PC-3 (cell line): Measurements from ENCODE around the gene EIPR1. TPM values are rescaled to one million over a fixed set of nuclear protein-coding genes. Genes with fewer than 3 reads are reported as not detected.

Experiments
- ATAC-seq: fragments of 200-7000 bp; cut with Tn5 transposase; 2 replicates; pipeline ENCODE4 v1.9.1; 2020; ENCODE audit warnings: mild to moderate bottlenecking, moderate library complexity
- BruUV-seq: library from RNA; stranded (reverse); fragments of 400-500 nt; replicated peaks from 2 replicates; lab custom pipeline; 2021; lab: Mats Ljungman, UMichigan
- CTCF ChIA-PET: fragments of 300-600 bp; sonication (Branson Sonifier 250); formaldehyde crosslinking; loops from one replicate; lab custom pipeline; 2022; ENCODE audit warnings: antibody characterized with exemption; lab: Charles Lee
- POLR2A ChIA-PET: fragments of 300-600 bp; sonication (Branson Sonifier 250); formaldehyde crosslinking; loops from one replicate; lab custom pipeline; 2022; ENCODE audit warnings: antibody characterized with exemption; ENCODE audit not compliant: unreplicated experiment; lab: Charles Lee
- DNase-seq: peaks from one replicate; pipeline ENCODE4 v3.0.0-alpha.2; 2015
- H2AFZ ChIP-seq: fragments of 300-600 bp; sonication (generic); 2 replicates; pipeline ENCODE4 v1.6.0; 2016; ENCODE audit warnings: antibody characterized with exemption, low read length
- H3F3A ChIP-seq: fragments of 300-600 bp; sonication (generic); one replicate; pipeline ENCODE4 v1.6.0; 2017; ENCODE audit warnings: antibody characterized with exemption, low read length, control low read depth, mild to moderate bottlenecking; ENCODE audit not compliant: unreplicated experiment
- H3K27ac ChIP-seq: fragments of 300-600 bp; sonication (generic); 2 replicates; pipeline ENCODE4 v1.5.1; 2016; ENCODE audit warnings: mild to moderate bottlenecking, low read length
- H3K27me3 ChIP-seq: fragments of 300-600 bp; sonication (generic); 2 replicates; pipeline ENCODE4 v1.6.1; 2016; ENCODE audit warnings: low read length, mixed read lengths
- H3K36me3 ChIP-seq: fragments of 300-600 bp; sonication (generic); 2 replicates; pipeline ENCODE4 v1.6.1; 2016; ENCODE audit warnings: low read depth, mixed run types, low read length, mixed read lengths
- H3K4me1 ChIP-seq: fragments of 300-600 bp; sonication (generic); 2 replicates; pipeline ENCODE4 v1.5.1; 2016; ENCODE audit warnings: low read length; ENCODE audit not compliant: insufficient read depth
- H3K4me2 ChIP-seq: fragments of 300-600 bp; sonication (generic); 2 replicates; pipeline ENCODE4 v1.6.0; 2016; ENCODE audit warnings: low read length
- H3K4me3 ChIP-seq: fragments of 300-600 bp; sonication (generic); 2 replicates; pipeline ENCODE4 v1.5.1; 2016; ENCODE audit warnings: mild to moderate bottlenecking, low read length, mixed read lengths
- H3K79me2 ChIP-seq: fragments of 300-600 bp; sonication (generic); 2 replicates; pipeline ENCODE4 v1.6.1; 2017; ENCODE audit warnings: low read length, mixed read lengths
- H3K9ac ChIP-seq: fragments of 300-600 bp; sonication (generic); 2 replicates; pipeline ENCODE4 v1.6.0; 2016; ENCODE audit warnings: mild to moderate bottlenecking, low read length
- H3K9me2 ChIP-seq: fragments of 300-600 bp; sonication (generic); replicated peaks from 2 replicates; pipeline ENCODE4 v1.6.1; 2016; ENCODE audit warnings: mixed run types, low read length, mixed read lengths
- H3K9me3 ChIP-seq: fragments of 300-600 bp; sonication (generic); 2 replicates; pipeline ENCODE4 v1.6.1; 2016; ENCODE audit warnings: low read length, mixed read lengths
- H4K20me1 ChIP-seq: fragments of 300-600 bp; sonication (generic); 2 replicates; pipeline ENCODE4 v1.6.1; 2016; ENCODE audit warnings: low read length, mixed read lengths
- EZH2 ChIP-seq: fragments of 300-600 bp; sonication (generic); IDR thresholded peaks from one replicate; pipeline ENCODE4 v1.6.1; 2017; ENCODE audit warnings: antibody characterized with exemption, mild to moderate bottlenecking, low read length; ENCODE audit not compliant: unreplicated experiment
- EZH2phosphoT487 ChIP-seq: fragments of 300-600 bp; sonication (generic); IDR thresholded peaks from 2 replicates; pipeline ENCODE4 v1.6.1; 2018; ENCODE audit warnings: mild to moderate bottlenecking, antibody characterized with exemption, low read length, borderline replicate concordance
- intact Hi-C: fragments of 100-400 bp; cut with micrococcal nuclease; formaldehyde crosslinking; loops from 2 replicates; pipeline ENCODE4 v1.9.0; 2023
- total RNA-seq: library from RNA; depleted of rRNA; stranded (reverse); fragments of >200 nt; gene quantifications from 2 replicates; pipeline ENCODE4 v1.2.3, GENCODE V29; 2014
- TF ChIP-seq, protein P1 (sequence below): fragments of 300-600 bp; sonication (generic); conservative IDR thresholded peaks from 2 replicates; pipeline ENCODE4 v1.5.1; 2017; ENCODE audit warnings: antibody characterized with exemption, low read depth, mild to moderate bottlenecking, low read length

The EIPR1 gene
- total RNA-seq, 1 experiment from 2014 or later: 90.1 TPM

DNA sequence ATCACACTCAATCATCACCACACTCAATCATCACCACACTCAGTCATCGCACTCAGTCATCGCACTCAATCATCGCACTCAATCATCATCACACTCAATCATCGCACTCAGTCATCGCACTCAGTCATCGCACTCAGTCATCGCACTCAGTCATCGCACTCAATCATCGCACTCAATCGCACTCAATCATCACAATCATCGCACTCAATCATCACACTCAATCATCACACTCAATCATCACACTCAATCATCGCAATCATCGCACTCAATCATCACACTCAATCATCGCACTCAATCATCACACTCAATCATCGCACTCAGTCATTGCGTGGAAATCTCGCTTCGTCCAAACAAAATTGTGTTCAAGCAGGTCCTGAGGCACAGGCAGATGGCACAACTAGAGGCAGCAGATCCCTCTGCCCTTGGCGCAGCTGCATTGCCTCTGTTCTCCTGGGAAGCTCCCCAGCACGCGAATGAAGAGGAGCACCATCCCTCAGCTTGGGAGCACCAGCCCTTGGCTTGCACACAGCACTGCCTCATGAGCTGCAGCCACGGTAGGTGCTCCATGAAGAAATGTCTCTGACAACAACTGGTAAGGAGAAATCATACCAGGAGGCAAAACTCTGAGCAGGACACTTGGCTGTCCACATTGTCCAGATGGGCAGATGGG is 108.1 kb downstream of the EIPR1 start:
- Histone ChIP-seq H3K4me3 (no peak overlapping the region), H3K9me3 (no peaks in the 10 kb centered on the region), H3F3A (no peaks in the 10 kb centered on the region), H3K4me1 (no peaks in the 10 kb centered on the region), H3K79me2 (0 out of 2 replicates have a peak, but pooled peaks cover 7% of the 10 kb centered on the region), H3K36me3 (no peaks in the 10 kb centered on the region), H2AFZ (no peak overlapping the region), H3K4me2 (no peak overlapping the region), H3K27ac (no peak overlapping the region), H3K9me2 (no peaks in the 10 kb centered on the region), H4K20me1 (no peaks in the 10 kb centered on the region), H3K9ac (no peak overlapping the region), H3K27me3 (no peaks in the 10 kb centered on the region)
- ChIA-PET POLR2A (no interaction called here), CTCF (no interaction called here)
- TF ChIP-seq, protein P1, sequence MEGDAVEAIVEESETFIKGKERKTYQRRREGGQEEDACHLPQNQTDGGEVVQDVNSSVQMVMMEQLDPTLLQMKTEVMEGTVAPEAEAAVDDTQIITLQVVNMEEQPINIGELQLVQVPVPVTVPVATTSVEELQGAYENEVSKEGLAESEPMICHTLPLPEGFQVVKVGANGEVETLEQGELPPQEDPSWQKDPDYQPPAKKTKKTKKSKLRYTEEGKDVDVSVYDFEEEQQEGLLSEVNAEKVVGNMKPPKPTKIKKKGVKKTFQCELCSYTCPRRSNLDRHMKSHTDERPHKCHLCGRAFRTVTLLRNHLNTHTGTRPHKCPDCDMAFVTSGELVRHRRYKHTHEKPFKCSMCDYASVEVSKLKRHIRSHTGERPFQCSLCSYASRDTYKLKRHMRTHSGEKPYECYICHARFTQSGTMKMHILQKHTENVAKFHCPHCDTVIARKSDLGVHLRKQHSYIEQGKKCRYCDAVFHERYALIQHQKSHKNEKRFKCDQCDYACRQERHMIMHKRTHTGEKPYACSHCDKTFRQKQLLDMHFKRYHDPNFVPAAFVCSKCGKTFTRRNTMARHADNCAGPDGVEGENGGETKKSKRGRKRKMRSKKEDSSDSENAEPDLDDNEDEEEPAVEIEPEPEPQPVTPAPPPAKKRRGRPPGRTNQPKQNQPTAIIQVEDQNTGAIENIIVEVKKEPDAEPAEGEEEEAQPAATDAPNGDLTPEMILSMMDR: no peak
- TF ChIP-seq EZH2phosphoT487 (no peak), EZH2 (no peak)
- DNase-seq: no peak
- intact Hi-C loops: no loop called here
- ATAC-seq: no peak
- BruUV-seq: no TSS peak

DNA sequence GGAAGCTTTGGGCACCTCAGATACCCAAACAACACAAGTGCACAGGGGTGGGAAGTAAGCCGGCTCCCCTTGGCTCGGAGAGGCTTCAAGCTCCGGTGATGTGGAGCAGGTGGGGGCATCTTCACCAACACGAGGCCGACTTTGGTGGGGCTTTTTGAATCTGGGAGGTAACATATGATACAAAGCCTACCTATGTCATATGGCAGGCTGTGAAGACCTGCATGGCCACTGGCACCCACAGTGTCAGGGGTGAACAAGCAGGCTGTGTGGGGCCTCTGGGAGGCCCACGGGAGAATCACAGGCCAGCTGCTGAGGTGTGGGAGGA is 109.0 kb downstream of the EIPR1 start:
- no peaks in the 10 kb centered on the region for H3K9me2 ChIP-seq
- H3K27ac ChIP-seq: no peak overlapping the region
- H3K27me3 ChIP-seq: no peaks in the 10 kb centered on the region
- no peaks in the 10 kb centered on the region for H3K9me3 ChIP-seq
- H3K9ac ChIP-seq: no peak overlapping the region
- CTCF ChIA-PET: no interaction called here
- no peak overlapping the region for H3K4me2 ChIP-seq
- intact Hi-C loops: no loop called here
- no peak overlapping the region for H3K4me3 ChIP-seq
- H3K36me3 ChIP-seq: no peaks in the 10 kb centered on the region
- POLR2A ChIA-PET: no interaction called here
- H4K20me1 ChIP-seq: no peaks in the 10 kb centered on the region
- no peaks in the 10 kb centered on the region for H3F3A ChIP-seq
- H3K79me2 ChIP-seq: no peaks in the 10 kb centered on the region
- BruUV-seq: no TSS peak
- TF ChIP-seq, protein P1: no peak
- no peak for TF ChIP-seq EZH2phosphoT487
- TF ChIP-seq EZH2: no peak
- ATAC-seq (no peak), DNase-seq (no peak)
- H3K4me1 ChIP-seq: no peaks in the 10 kb centered on the region
- H2AFZ ChIP-seq: no peak overlapping the region

DNA sequence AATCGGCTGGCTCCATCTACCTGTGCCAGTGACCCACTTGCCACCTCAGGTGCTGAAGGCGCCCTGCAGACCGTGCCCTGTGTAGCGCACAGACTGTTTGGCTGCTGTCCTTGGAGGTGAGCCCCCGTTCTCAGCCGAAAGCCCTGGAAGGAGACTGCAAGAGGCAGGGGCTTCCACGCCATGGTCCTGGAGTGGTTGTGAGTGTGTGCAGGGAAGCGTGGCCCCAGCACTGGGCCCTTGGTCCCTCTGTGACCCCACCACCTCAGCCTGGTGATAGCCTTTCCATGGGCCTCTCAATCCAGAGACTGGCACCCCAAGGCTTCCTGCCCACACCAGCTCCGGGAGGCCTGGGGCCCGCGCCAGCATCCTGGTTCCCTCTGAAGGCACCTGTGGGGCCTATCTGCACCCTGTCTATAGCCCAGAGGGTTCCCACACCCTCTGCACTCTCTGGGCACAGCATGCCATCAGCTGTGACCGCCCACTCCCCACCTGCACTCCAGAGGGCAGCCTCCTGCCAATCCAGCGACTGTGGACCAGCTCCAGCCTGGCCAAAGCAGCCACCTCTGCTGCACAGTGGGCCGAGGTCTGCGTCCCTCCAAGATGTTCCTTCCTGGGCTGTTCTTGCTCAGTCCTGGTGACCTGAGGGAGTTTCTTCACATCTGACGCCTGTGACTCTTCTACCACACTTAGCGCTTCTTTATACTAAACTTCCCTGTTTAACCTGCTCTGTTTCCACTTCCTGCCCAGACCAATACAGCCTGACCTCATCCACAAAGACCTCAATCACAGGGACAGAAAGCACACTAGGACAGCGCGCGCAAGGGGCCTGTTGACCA is 109.5 kb downstream of the EIPR1 start:
- Histone ChIP-seq H3K4me1 (no peaks in the 10 kb centered on the region), H3K9ac (no peak overlapping the region)
- CTCF ChIA-PET: no interaction called here

More for the DNA sequence above, 109.5 kb downstream of the EIPR1 start:
- H3K9me3 ChIP-seq: no peaks in the 10 kb centered on the region
- no peak for ATAC-seq
- no peaks in the 10 kb centered on the region for H3K36me3 ChIP-seq
- no peaks in the 10 kb centered on the region for H3K79me2 ChIP-seq
- BruUV-seq: no TSS peak
- H3K4me3 ChIP-seq: no peak overlapping the region
- POLR2A ChIA-PET: no interaction called here
- no peak overlapping the region for H3K4me2 ChIP-seq
- no peak overlapping the region for H2AFZ ChIP-seq
- TF ChIP-seq EZH2: no peak
- no peak for TF ChIP-seq EZH2phosphoT487
- TF ChIP-seq, protein P1: no peak
- H3K27me3 ChIP-seq: no peaks in the 10 kb centered on the region
- no peak for DNase-seq
- H3F3A ChIP-seq: no peaks in the 10 kb centered on the region
- no peak overlapping the region for H3K27ac ChIP-seq
- intact Hi-C loops: no loop called here
- H4K20me1 ChIP-seq: no peaks in the 10 kb centered on the region
- H3K9me2 ChIP-seq: no peaks in the 10 kb centered on the region
